ENCODE results near the gene CNPY1. TPM values are rescaled to one million over a fixed set of nuclear protein-coding genes. Genes with fewer than 3 reads are reported as not detected.

Gene CNPY1
- total RNA-seq, 2 experiments from 2014 or later, result not detected

DNA sequence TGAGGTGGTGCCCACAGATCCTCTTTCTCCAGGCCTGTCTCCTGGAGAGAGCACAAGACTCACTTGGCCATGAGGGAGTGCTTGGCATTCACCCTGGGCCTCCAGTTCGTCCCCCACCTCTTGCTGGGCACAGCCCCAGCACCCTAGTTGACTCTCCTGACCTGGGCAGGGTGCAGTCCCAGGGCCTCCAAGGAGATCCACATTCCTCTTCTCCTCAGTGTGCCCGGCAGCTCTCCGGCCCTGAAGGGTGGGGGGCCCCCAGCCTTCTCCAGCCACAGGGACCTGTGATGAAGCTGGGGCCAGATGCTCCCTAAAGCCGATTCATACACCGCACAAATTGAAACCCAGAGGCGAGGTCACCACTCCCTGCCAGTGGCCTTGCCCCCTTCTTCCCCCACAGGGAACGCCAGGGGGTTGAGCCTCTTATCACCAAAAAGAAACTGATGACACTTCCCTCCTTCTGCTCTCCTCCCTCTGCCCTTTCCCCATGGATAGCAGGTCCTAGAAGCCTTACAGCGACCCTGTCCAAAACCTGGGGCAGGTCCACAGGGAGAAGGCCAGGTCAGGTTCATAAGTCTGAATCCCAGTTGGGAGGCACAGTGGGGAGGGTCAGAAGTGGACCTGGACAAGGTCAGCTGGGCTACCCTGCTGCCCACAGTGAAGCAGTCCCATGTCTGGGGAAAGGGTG, 85.3 kb downstream of the CNPY1 start:
- Mint-ChIP-seq H3K27ac (no peak overlapping the region), H3K4me1 (peaks cover 13% of the 10 kb centered on the region), H3K36me3 (ENCODE audit: low read depth) (peaks cover 11% of the 10 kb centered on the region), H3K4me3 (no peak overlapping the region), H3K27me3 (peaks cover 81% of the 10 kb centered on the region), H3K9me3 (no peaks in the 10 kb centered on the region)
- DNase-seq, result no peak
- ChIA-PET POLR2A (no interaction called here), CTCF (no interaction called here)

DNA sequence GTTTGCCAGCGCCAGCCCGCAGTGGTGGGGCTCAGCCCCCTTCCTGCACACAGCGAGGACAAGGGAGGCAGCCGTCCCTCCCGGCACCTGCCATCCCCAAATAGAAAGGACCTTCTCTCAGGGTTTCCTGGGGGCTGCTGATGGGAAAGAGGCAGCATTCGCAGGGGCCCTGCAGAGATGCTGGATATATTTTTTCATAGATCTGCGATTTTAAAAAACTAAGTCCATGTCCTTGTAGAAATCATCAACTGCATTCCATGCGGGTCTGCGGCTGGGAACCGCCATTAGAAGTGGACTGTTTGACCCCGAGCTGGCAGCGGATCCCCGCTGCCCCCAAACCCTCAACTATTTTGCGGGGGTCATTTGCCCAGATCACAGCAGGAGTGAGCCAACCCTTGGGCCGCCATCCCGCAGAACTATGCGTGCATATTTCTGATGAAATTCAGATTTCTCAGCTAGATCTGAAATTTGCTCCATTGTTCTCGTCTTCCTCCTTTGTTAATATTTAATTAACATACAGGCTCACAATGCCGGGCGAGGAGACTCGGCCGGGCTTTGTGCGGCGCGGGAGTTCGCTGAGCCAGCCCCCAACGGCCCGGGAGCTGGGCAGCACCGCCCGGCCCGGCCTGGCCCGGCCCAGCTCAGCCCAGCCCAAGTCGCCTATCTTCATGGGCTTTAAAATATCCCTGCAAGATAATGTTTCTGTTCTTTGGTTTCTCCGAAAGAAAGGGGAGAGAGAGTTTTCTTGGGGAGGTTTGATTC, 86.5 kb downstream of the CNPY1 start:
- peaks cover 11% of the 10 kb centered on the region for H3K36me3 Mint-ChIP-seq (ENCODE audit: low read depth)
- POLR2A ChIA-PET, result no interaction called here
- peaks cover 81% of the 10 kb centered on the region for H3K27me3 Mint-ChIP-seq
- H3K27ac Mint-ChIP-seq, result no peak overlapping the region
- no peaks in the 10 kb centered on the region for H3K9me3 Mint-ChIP-seq
- H3K4me3 Mint-ChIP-seq, result no peak overlapping the region
- H3K4me1 Mint-ChIP-seq, result peaks cover 11% of the 10 kb centered on the region
- CTCF ChIA-PET, result no interaction called here
- no peak for DNase-seq

DNA sequence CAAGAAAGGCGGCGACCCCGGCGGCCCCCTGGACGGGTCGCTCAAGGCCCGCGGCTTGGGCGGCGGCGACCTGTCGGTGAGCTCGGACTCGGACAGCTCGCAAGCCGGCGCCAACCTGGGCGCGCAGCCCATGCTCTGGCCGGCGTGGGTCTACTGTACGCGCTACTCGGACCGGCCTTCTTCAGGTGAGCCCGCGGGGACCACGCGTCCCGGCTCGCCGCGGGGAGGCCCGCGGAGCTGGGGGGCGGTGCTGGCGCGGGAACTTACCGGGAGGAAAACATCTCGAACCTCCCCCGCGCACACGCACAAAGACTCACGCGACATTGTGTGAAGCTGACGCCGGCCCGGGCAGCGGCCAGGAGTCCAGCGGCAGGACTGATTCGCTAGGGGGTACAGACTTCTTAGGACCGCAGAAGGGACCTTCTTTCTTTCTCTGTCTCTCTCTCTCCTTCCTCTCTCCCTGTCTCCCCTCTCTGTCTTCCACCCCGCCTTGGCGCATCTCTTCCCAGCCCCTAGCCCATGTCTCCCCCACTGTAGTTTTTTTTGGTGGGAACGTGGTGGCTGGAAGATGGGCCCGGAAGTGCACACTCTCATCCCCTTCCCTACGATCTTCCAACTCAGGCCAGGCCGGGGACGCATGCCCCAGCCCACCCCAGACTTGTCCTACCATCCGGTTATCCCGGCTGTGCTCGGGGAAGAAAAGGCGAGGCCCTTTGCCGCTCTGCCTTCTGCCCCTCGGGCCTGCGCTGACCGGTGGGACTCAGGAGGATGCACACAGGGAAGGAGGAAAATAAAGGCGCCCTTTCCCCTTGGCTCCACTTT, 87.3 kb downstream of the CNPY1 start:
- DNase-seq, result no peak
- Mint-ChIP-seq H3K9me3 (no peaks in the 10 kb centered on the region), H3K27me3 (peaks cover 81% of the 10 kb centered on the region), H3K4me3 (no peak overlapping the region), H3K36me3 (ENCODE audit: low read depth) (peaks cover 11% of the 10 kb centered on the region), H3K27ac (peak overlapping the region; percentile 58), H3K4me1 (peaks cover 11% of the 10 kb centered on the region)
- ChIA-PET CTCF (no interaction called here), POLR2A (no interaction called here)

DNA sequence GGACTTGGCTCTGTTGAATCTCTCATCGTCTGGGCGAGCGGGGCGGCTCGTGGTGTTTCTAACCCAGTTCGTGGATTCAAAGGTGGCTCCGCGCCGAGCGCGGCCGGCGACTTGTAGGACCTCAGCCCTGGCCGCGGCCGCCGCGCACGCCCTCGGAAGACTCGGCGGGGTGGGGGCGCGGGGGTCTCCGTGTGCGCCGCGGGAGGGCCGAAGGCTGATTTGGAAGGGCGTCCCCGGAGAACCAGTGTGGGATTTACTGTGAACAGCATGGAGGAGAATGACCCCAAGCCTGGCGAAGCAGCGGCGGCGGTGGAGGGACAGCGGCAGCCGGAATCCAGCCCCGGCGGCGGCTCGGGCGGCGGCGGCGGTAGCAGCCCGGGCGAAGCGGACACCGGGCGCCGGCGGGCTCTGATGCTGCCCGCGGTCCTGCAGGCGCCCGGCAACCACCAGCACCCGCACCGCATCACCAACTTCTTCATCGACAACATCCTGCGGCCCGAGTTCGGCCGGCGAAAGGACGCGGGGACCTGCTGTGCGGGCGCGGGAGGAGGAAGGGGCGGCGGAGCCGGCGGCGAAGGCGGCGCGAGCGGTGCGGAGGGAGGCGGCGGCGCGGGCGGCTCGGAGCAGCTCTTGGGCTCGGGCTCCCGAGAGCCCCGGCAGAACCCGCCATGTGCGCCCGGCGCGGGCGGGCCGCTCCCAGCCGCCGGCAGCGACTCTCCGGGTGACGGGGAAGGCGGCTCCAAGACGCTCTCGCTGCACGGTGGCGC, 88.1 kb downstream of the CNPY1 start, which contains the start of gene EN2:
Gene EN2 (plus strand): TSS at position 19 of the 767 bp plus-strand sequence. CDS start 249 bp downstream, at position 268.
- ChIA-PET CTCF (no interaction called here), POLR2A (no interaction called here)
- Mint-ChIP-seq H3K4me3 (peak within 1 kb of the TSS; percentile 53), H3K36me3 (ENCODE audit: low read depth) (peaks cover 11% of the 10 kb centered on the region), H3K4me1 (peaks cover 11% of the 10 kb centered on the region), H3K9me3 (no peaks in the 10 kb centered on the region), H3K27me3 (peaks cover 80% of the 10 kb centered on the region), H3K27ac (no peak within 1 kb of the TSS)
- DNase-seq, result no peak

DNA sequence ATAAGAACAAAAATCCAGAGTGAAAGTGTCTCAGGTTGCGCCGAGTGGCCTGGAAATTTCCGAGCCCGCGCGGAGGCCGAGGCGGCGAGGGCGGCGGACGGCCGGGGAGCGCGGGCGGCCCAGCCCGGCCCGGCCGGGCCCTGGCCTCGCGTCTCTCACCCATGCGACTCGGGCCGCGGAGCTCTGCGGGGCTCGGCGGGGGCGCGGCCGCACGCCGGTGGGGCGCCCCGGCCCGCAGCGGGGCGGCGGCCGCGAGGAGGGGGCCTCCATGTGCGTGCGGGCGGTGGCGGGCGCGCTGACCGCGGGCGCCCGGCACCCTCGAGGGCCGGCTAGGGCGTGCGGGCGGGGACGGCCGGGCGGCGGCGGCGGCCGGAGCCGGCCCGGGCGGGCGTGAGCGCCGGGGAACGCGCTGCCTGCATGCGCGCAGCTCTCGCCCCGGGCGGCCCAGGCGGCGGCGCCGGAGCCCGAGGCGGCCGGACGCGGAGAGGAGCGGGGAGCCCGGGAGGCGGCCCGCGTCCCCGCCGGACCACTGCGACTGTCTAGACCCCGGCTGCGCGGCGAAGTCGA, 88.7 kb downstream of the CNPY1 start:
- no peaks in the 10 kb centered on the region for H3K9me3 Mint-ChIP-seq
- H3K36me3 Mint-ChIP-seq (ENCODE audit: low read depth), result peaks cover 11% of the 10 kb centered on the region
- peaks cover 80% of the 10 kb centered on the region for H3K27me3 Mint-ChIP-seq
- peaks cover 11% of the 10 kb centered on the region for H3K4me1 Mint-ChIP-seq
- ChIA-PET CTCF (no interaction called here), POLR2A (no interaction called here)
- H3K4me3 Mint-ChIP-seq, result peak overlapping the region; percentile 37
- no peak for DNase-seq
- no peak overlapping the region for H3K27ac Mint-ChIP-seq

DNA sequence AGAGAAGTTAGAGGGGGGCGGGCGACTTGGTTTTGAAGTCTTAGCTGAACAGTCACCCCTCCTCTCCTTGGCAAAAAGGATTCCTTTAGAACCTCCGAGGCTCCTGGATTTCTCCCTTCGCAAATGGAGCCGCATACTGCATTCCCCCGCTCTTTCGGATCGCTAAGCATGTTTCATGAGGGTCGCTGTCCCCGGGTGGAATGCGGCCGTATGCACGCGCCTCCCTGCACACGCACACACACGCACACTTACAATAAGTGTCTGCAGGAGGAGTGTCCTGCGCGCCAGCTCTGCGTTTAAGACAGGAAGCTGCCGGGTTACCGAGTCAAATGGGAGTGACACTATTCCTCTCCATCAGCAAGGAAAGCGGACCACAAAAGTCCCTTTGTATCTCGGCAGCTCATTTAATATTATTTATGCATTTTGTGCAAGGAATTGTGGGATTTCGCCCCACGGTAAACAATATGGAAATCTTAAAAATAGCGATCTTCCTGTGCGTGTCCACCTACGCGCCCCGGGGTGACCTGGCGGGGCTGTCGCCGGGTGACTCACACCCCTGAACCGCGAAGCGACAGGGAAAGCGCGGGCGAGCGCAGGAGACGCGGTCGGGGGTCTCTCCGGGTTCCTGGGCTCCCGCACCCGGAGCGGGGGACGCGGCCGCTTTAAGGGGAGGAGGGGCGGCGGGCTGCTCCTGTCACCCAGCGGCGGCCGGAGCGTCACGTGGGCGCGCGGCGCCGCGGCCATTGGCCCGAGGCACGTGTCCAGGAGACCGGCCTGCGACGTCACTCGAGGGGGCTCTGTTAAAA, 89.4 kb downstream of the CNPY1 start:
- peaks cover 79% of the 10 kb centered on the region for H3K27me3 Mint-ChIP-seq
- ChIA-PET CTCF (no interaction called here), POLR2A (no interaction called here)
- H3K27ac Mint-ChIP-seq, result no peak overlapping the region
- no peak for DNase-seq
- peak overlapping the region; percentile 53 for H3K4me3 Mint-ChIP-seq
- H3K9me3 Mint-ChIP-seq, result no peaks in the 10 kb centered on the region
- peaks cover 11% of the 10 kb centered on the region for H3K36me3 Mint-ChIP-seq (ENCODE audit: low read depth)
- H3K4me1 Mint-ChIP-seq, result peaks cover 11% of the 10 kb centered on the region

DNA sequence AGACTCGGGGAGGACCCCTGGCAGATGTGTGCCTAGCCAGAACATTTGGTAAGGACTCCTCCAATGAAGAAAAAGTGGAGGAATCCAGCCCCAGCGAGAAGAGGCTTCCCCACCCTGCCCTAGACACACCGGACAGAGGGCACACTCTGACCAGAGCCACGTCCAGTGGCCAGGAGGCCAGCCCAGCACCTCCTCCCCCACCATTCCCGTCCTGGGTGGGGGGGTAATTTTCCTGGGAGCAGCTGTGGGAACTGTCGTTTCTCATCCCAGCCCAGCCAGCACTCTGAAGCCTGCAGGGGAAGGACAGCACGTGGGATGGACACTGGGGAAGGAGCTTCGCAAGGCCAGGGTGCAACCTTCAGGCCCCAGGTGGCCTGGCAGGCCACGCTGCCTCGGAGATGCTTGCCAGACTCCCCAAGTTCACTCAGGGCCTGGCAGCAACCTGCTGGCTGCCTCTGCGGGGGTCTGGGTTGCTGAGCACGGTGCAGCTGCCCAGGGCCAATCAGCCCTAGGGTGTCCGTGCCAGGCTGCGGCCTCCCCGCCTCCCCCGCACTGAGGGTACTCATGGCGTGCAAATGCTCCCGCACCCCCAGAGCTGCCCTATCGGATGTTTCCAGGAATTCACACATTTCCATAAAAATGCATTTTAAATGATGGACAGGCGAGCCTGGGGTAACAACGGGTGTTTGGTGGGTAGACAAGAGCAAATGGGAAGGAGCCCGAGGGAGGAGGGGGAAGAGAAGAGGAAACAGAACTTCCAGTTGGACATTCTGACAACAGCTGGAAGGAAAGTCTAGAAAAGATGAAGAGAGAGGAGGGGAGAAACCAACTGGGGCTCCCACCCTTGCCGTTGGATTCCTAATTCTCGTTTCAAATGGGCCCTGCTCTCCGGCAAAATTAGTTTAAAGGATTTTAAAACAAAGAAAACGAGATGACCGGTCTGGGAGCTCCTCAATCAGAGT, 90.3 kb downstream of the CNPY1 start:
- peaks cover 11% of the 10 kb centered on the region for H3K4me1 Mint-ChIP-seq
- no peak overlapping the region for H3K4me3 Mint-ChIP-seq
- CTCF ChIA-PET, result interaction anchor here (0.6 kb wide), 1 partner anchor 73 kb away, joined by 4 read pairs; no protein-coding TSS in a partner anchor
- H3K36me3 Mint-ChIP-seq (ENCODE audit: low read depth), result peaks cover 11% of the 10 kb centered on the region
- H3K27ac Mint-ChIP-seq, result peak overlapping the region; percentile 47
- H3K9me3 Mint-ChIP-seq, result no peaks in the 10 kb centered on the region
- H3K27me3 Mint-ChIP-seq, result peaks cover 79% of the 10 kb centered on the region
- DNase-seq, result no peak
- POLR2A ChIA-PET, result interaction anchor here (0.7 kb wide), 1 partner anchor 79 kb away, joined by 3 read pairs; no protein-coding TSS in a partner anchor

DNA sequence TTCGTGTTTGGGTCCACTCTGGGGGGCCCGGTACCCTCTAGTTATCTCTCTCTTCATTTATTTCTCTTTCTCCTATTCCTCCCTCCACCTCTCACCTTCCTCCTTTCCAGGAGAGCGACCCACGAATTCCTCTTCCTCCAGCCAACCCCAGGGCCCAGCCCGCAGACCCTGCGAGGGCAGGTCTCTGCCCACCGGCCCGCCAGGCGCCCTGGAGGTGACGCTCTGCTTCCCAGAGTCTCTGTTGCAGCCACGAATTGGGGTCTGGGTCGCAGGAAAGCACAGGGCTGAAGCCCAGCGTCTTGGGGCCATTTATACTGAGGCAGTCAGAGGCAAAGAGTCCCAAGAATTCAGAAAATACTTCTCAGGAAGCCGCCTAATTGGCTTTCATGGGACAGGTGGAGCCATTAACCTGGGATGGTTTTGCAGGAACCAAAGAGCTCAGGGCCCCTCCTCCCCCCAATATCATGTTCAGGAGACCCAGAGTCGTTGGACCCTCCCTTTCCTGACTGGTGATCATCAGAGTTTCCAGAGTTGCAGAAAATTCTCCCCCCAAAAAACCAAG, 91.1 kb downstream of the CNPY1 start:
- peaks cover 79% of the 10 kb centered on the region for H3K27me3 Mint-ChIP-seq
- peaks cover 11% of the 10 kb centered on the region for H3K4me1 Mint-ChIP-seq
- H3K9me3 Mint-ChIP-seq, result no peaks in the 10 kb centered on the region
- no peak overlapping the region for H3K27ac Mint-ChIP-seq
- ChIA-PET CTCF (interaction anchor here (0.6 kb wide), 1 partner anchor 72 kb away, joined by 4 read pairs; no protein-coding TSS in a partner anchor), POLR2A (interaction anchor here (0.7 kb wide), 1 partner anchor 78 kb away, joined by 3 read pairs; no protein-coding TSS in a partner anchor)
- H3K36me3 Mint-ChIP-seq (ENCODE audit: low read depth), result peaks cover 11% of the 10 kb centered on the region
- no peak for DNase-seq
- H3K4me3 Mint-ChIP-seq, result no peak overlapping the region

DNA sequence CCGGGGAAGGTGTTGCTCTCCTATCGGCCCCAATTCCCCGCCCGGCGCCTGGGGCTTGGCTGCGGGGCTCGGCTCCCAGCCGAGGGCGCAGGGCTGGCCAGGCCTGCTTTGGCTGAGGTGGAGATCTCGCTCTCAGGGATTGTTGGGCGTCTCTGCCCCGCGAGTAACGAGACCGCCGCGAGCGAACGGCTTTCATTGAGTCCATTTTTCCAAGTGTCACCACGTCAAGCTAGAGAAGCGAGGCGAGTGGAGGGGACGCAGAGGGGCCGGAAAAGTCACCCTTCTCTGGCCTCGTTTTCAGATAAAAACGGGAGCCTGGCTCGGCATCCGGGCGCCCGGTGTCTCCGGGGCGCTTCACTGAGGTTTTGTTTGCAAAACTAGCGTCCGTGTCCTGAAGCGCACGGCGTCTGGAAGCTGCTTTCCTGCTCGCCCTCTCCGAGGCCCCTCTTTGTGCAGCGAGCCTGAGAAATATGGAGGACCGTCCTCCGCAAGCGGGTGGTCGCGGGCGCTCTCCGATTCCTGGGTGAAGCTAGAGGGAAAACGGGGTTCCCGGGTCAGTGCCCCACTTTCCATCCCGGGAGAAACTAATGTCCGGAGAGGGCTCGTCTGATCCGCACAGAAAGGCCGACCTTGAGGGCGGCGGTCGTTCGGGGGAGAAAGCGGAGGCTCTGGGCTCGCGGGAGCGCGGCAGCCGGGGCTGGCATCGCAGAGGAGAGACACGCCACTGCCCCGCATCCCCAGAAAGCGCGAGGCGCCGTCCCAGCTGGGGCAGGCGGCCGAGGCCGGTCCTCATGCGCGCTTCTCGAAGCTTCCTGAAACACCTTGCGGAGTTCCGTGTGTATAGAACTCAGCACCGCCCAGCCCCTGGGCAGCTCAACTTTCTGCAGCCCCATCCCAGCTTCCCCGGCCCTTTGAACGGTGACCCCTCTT, 91.9 kb downstream of the CNPY1 start:
- H3K4me1 Mint-ChIP-seq, result peaks cover 11% of the 10 kb centered on the region
- H3K4me3 Mint-ChIP-seq, result no peak overlapping the region
- peaks cover 10% of the 10 kb centered on the region for H3K36me3 Mint-ChIP-seq (ENCODE audit: low read depth)
- ChIA-PET POLR2A (no interaction called here), CTCF (no interaction called here)
- H3K27me3 Mint-ChIP-seq, result peaks cover 74% of the 10 kb centered on the region
- no peak overlapping the region for H3K27ac Mint-ChIP-seq
- DNase-seq, result no peak
- H3K9me3 Mint-ChIP-seq, result no peaks in the 10 kb centered on the region

Data from activated CD4-positive, alpha-beta memory T cell treated with anti-CD3 and anti-CD28 coated beads, Interleukin-2, amount 10 ng/mL, durations not matched to agents 7 days and 5 days (primary cell).